ENCODE results near the gene COMMD6. TPM values are rescaled to one million over a fixed set of nuclear protein-coding genes. Genes with fewer than 3 reads are reported as not detected.

COMMD6 gene
- total and polyA plus RNA-seq, 2 of the 4 experiments (the other 2 are of a cell fraction) = 63.5 to 144 TPM

GRCh38 chr13:75558145-75558840, 20.7 kb upstream of the COMMD6 start:
- Histone ChIP-seq H3K4me2 (ENCODE audit: low read depth, low read length) (no peak overlapping the region), H3K9me1 (ENCODE audit: insufficient read depth, low read length) (peaks cover 3% of the 10 kb centered on the region; the same call in 1 of the 2 replicates), H2AK9ac (replicated peaks; ENCODE audit: low read depth, low read length, poor library complexity) (no peak overlapping the region), H2BK5ac (ENCODE audit: low read depth, low read length, poor library complexity, severe bottlenecking) (peak overlapping the region; percentile 83), H4K8ac (ENCODE audit: low read depth in 2 of 2, low read length in 2 of 2) (no peak overlapping the region; a peak in 1 of 4 replicates), H2BK15ac (ENCODE audit: low read depth, low read length) (0 out of 3 replicates have a peak overlapping the region, but pooled peaks have one; percentile 20), H3K18ac (ENCODE audit: low read depth, low read length) (peak overlapping the region; percentile 18; the same call in 1 of the 2 replicates), H3K14ac (replicated peaks; ENCODE audit: low read depth, low read length) (0 out of 2 replicates have a peak overlapping the region, but pooled peaks have one; percentile 45), H2BK20ac (ENCODE audit: low read depth, low read length) (no peak overlapping the region; the same call in 1 of the 2 replicates), H3K9me3 (ENCODE audit: control insufficient read depth, insufficient read depth, low read length) (no peaks in the 10 kb centered on the region), H3K27ac (ENCODE audit: insufficient read depth, low read length) (no peak overlapping the region), H2AK5ac (ENCODE audit: low read depth, low read length) (no peak overlapping the region), H3K4me1 (ENCODE audit: control insufficient read depth, insufficient read depth, low read length) (no peaks in the 10 kb centered on the region), H4K5ac (ENCODE audit: low read depth, low read length) (peak overlapping the region; percentile 44; the same call in 1 of the 2 replicates), H2BK120ac (ENCODE audit: low read depth, low read length) (no peak overlapping the region), H3K36me3 (ENCODE audit: control insufficient read depth, insufficient read depth, low read length) (peaks cover 8% of the 10 kb centered on the region), H4K20me1 (ENCODE audit: insufficient read depth, low read length) (no peaks in the 10 kb centered on the region), H3K79me1 (ENCODE audit: low read depth in 1 of 2, low read length in 2 of 2) (peaks cover 6 to 25% of the 10 kb centered on the region in 2 experiments; a peak in 2 of 4 replicates), H4K91ac (ENCODE audit: insufficient read depth, low read depth, low read length) (no peak overlapping the region), H3K27me3 (ENCODE audit: control insufficient read depth, insufficient read depth, low read length) (no peaks in the 10 kb centered on the region), H3K9ac (ENCODE audit: low read depth, low read length) (no peak overlapping the region), H3K4ac (ENCODE audit: low read depth, low read length) (no peak overlapping the region), H3K56ac (ENCODE audit: extremely low read depth, insufficient read depth, low read length) (no peak overlapping the region), H2AFZ (replicated peaks; ENCODE audit: low read length, poor library complexity) (no peak overlapping the region), H3K4me3 (ENCODE audit: insufficient read depth, low read depth, low read length) (no peak overlapping the region), H3K23ac (ENCODE audit: low read depth, low read length) (no peak overlapping the region)
- no peak for TF ChIP-seq NFE2L2 (IDR thresholded peaks at IDR 0.05; ENCODE audit: low read depth, low read length)
- TF ChIP-seq MAFK (IDR thresholded peaks at IDR 0.05; ENCODE audit: low read depth, low read length) = no peak
- no peak for TF ChIP-seq CEBPB (IDR thresholded peaks at IDR 0.05; ENCODE audit: low read depth, low read length)
- no peak for TF ChIP-seq SMC3 (IDR thresholded peaks at IDR 0.05; ENCODE audit: low read depth, low read length)
- TF ChIP-seq CHD1 (IDR thresholded peaks at IDR 0.05; ENCODE audit: low read depth, low read length) = no peak
- TF ChIP-seq USF2 (IDR thresholded peaks at IDR 0.05; ENCODE audit: low read depth, low read length) = no peak
- no peak for TF ChIP-seq FOS (IDR thresholded peaks at IDR 0.05; ENCODE audit: low read depth, low read length)
- TF ChIP-seq ELK1 (IDR thresholded peaks at IDR 0.05; ENCODE audit: borderline replicate concordance, low read depth, low read length) = no peak
- no peak for TF ChIP-seq POLR2A (IDR thresholded peaks at IDR 0.05; ENCODE audit: low read depth, low read length)
- TF ChIP-seq MAZ (IDR thresholded peaks at IDR 0.05; ENCODE audit: borderline replicate concordance, low read depth, low read length) = no peak
- no peak for TF ChIP-seq MXI1 (IDR thresholded peaks at IDR 0.05; ENCODE audit: borderline replicate concordance, low read depth, low read length)
- ATAC-seq (ENCODE audit: low read depth) = no peak
- WGBS, 2 experiments (ENCODE audit: extremely low coverage in 2 of 2, insufficient read length in 1 of 2) = no CpG with 5 or more reads among the region's 2 CpGs
- CTCF ChIA-PET = no interaction called here
- dilution Hi-C loops (cut with HindIII; ENCODE audit: low sequenced_read_pairs, unreplicated experiment) (no loop called here), in situ Hi-C loops (cut with MboI; ENCODE audit: low sequenced_read_pairs) (loop anchor here (25.0 kb wide), 2 partner anchors 254 to 904 kb away; no protein-coding TSS in a partner anchor), intact Hi-C loops (cut with micrococcal nuclease) (no loop called here)
- BruUV-seq (replicated peaks) = no TSS peak
- no peak for DNase-seq
- POLR2A ChIA-PET (ENCODE audit: unreplicated experiment) = no interaction called here

Data from IMR-90 (cell line).